Skin of body (tissue), 2 donors: ENCODE data around the gene ZBTB1. TPM values are rescaled to one million over a fixed set of nuclear protein-coding genes. Genes with fewer than 3 reads are reported as not detected.
A peak's percentile ranks its signal among the peaks of the same experiment; 100 is the strongest.
"Not testable (repeated sequence)": the region's sequence is repeated elsewhere in the genome, so short reads cannot be mapped to it uniquely, and the experiment has no call there.

Source experiments
- DNase-seq: peaks from one replicate; lab custom pipeline; 2025; lab: John Stamatoyannopoulos, UW
- total RNA-seq: library from RNA; depleted of rRNA; stranded (reverse); fragments of >200 nt; gene quantifications from one replicate; pipeline ENCODE4 v1.2.3, GENCODE V29; 2014

Gene ZBTB1
- total RNA-seq, 1 donor from 2014 or later = 58.3 TPM

- no peak for DNase-seq
These were observed 18.2 kb downstream of the ZBTB1 start for GRCh38 chr14:64522591-64523355.

GRCh38 chr14:64525354-64525753, 20.8 kb downstream of the ZBTB1 start:
- no peak for DNase-seq

GRCh38 chr14:64531567-64531966, 27.0 kb downstream of the ZBTB1 start:
- no peak for DNase-seq

GRCh38 chr14:64536488-64537245, 32.1 kb downstream of the ZBTB1 start:
- DNase-seq = no peak

- peak; percentile 98 for DNase-seq
These were observed 35.9 kb downstream of the ZBTB1 start, which contains the start of gene HSPA2 for GRCh38 chr14:64540208-64541202. HSPA2 (plus strand) TSS chr14:64540741; CDS start chr14:64540850, 109 bp downstream.

- no peak for DNase-seq
These were observed 36.8 kb downstream of the ZBTB1 start for GRCh38 chr14:64541261-64541971.

GRCh38 chr14:64541972-64542835, 37.6 kb downstream of the ZBTB1 start:
- no peak for DNase-seq

GRCh38 chr14:64542836-64543201, 38.2 kb downstream of the ZBTB1 start:
- DNase-seq = no peak

- no peak for DNase-seq
These were observed 40.2 kb downstream of the ZBTB1 start for GRCh38 chr14:64544607-64545312.

GRCh38 chr14:64549016-64549415, 44.4 kb downstream of the ZBTB1 start:
- DNase-seq = no peak

GRCh38 chr14:64549791-64550620, 45.4 kb downstream of the ZBTB1 start, which contains the start of gene PPP1R36:
PPP1R36 (plus strand) TSS chr14:64549961; CDS start chr14:64549998, 37 bp downstream.
- DNase-seq = no peak

- DNase-seq = no peak
These were observed 46.2 kb downstream of the ZBTB1 start for GRCh38 chr14:64550621-64551333.

- no peak for DNase-seq
These were observed 50.0 kb downstream of the ZBTB1 start for GRCh38 chr14:64554556-64554955.

- no peak for DNase-seq
These were observed 52.0 kb downstream of the ZBTB1 start for GRCh38 chr14:64556526-64556925.

GRCh38 chr14:64558216-64558615, 53.6 kb downstream of the ZBTB1 start:
- not testable (repeated sequence) for DNase-seq

- no peak for DNase-seq
These were observed 57.1 kb downstream of the ZBTB1 start for GRCh38 chr14:64561631-64562030.

GRCh38 chr14:64562436-64562835, 57.9 kb downstream of the ZBTB1 start:
- DNase-seq = no peak
